A549 treated with ZK216348 at 1 μM for 4 hours (cell line): ENCODE data around the gene NAA50. TPM values are rescaled to one million over a fixed set of nuclear protein-coding genes. Genes with fewer than 3 reads are reported as not detected.

ENCODE experiments used
- total RNA-seq: library from RNA; stranded (reverse); fragments of 200-300 nt; extraction: Qiagen RNA extraction; gene quantifications from 5 replicates; pipeline ENCODE4 v1.2.3, GENCODE V29; 2022; ENCODE audit warnings: low read depth

Gene NAA50
- total RNA-seq = 102 to 178 TPM (median 151 TPM) in 5 replicates

GRCh38 chr3:113745756-113746547, at the start of gene NAA50:
NAA50 (minus strand) TSS chr3:113746249; CDS start chr3:113745949, 300 bp downstream.

GRCh38 chr3:113746548-113747282, 666 bp upstream of the NAA50 start, which contains the start of gene ATP6V1A:
ATP6V1A (plus strand) TSS chr3:113747035; CDS start chr3:113778754, 31,719 bp downstream.

GRCh38 chr3:113695786-113696645, 50.0 kb downstream of the NAA50 start, which contains the start of gene USF3:
USF3 (minus strand) TSS chr3:113696642; CDS start chr3:113674878, 21,764 bp downstream.

Other genes starting within 250 kb of the NAA50 start
- 3.0 to 10.4 TPM (median 7.2 TPM) in 5 replicates for gene SPICE1, start 231.1 kb downstream of the NAA50 start, total RNA-seq
- 0.42 to 0.90 TPM (median 0.58 TPM) in 5 replicates for gene SIDT1, start 213.7 kb downstream of the NAA50 start, total RNA-seq
- gene USF3, start 49.6 kb downstream of the NAA50 start, total RNA-seq = 1.8 to 3.2 TPM (median 2.8 TPM) in 5 replicates
- gene ATP6V1A, start 786 bp upstream of the NAA50 start, total RNA-seq = 12.1 to 22.3 TPM (median 20.0 TPM) in 5 replicates
- gene GRAMD1C, start 92.5 kb upstream of the NAA50 start, total RNA-seq = 0.23 to 2.3 TPM (median 0.54 TPM) in 5 replicates
- gene ZDHHC23, start 201.8 kb upstream of the NAA50 start, total RNA-seq = 3.1 to 4.0 TPM (median 3.8 TPM) in 5 replicates